ENCODE measurements around the gene MIER2.

DNA sequence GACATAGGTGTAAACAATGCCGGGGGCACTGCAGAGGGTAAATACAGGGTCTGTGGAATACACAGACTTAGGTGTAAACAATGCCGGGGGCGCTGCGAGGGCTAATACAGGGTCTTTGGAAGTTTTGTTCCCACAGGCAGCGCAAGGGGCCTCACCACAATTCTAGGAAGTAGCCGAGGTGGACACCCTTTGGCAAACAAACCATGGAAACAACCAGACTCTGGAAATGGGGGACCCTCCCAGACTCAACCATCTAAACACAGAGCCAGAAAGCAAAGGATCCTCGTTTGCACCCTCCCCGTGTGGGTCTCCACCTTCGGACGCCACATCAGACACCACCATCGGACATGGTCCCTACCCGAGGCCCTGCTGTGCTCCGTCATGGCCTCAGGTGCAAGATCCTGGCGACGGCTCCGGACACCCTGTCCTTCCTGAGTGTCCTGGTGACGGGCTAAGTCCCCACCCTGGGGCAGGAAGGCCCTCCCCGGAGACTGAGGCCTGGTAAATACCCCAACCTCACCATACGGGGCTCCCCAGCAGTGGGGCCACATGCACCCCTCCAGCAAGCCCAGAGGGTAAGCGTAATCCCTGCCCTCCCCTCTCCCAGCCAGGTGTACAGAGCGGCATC lies 36.7 kb downstream of the MIER2 start:
- TF ChIP-seq, protein P1, sequence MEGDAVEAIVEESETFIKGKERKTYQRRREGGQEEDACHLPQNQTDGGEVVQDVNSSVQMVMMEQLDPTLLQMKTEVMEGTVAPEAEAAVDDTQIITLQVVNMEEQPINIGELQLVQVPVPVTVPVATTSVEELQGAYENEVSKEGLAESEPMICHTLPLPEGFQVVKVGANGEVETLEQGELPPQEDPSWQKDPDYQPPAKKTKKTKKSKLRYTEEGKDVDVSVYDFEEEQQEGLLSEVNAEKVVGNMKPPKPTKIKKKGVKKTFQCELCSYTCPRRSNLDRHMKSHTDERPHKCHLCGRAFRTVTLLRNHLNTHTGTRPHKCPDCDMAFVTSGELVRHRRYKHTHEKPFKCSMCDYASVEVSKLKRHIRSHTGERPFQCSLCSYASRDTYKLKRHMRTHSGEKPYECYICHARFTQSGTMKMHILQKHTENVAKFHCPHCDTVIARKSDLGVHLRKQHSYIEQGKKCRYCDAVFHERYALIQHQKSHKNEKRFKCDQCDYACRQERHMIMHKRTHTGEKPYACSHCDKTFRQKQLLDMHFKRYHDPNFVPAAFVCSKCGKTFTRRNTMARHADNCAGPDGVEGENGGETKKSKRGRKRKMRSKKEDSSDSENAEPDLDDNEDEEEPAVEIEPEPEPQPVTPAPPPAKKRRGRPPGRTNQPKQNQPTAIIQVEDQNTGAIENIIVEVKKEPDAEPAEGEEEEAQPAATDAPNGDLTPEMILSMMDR (IDR thresholded peaks at IDR 0.05; ENCODE audit: low read length): no peak
- TF ChIP-seq EZH2phosphoT487 (IDR thresholded peaks at IDR 0.05; ENCODE audit: low read length): no peak

Data from MM.1S (cell line).